ENCODE measurements around the gene STXBP2.

STXBP2 gene

DNA sequence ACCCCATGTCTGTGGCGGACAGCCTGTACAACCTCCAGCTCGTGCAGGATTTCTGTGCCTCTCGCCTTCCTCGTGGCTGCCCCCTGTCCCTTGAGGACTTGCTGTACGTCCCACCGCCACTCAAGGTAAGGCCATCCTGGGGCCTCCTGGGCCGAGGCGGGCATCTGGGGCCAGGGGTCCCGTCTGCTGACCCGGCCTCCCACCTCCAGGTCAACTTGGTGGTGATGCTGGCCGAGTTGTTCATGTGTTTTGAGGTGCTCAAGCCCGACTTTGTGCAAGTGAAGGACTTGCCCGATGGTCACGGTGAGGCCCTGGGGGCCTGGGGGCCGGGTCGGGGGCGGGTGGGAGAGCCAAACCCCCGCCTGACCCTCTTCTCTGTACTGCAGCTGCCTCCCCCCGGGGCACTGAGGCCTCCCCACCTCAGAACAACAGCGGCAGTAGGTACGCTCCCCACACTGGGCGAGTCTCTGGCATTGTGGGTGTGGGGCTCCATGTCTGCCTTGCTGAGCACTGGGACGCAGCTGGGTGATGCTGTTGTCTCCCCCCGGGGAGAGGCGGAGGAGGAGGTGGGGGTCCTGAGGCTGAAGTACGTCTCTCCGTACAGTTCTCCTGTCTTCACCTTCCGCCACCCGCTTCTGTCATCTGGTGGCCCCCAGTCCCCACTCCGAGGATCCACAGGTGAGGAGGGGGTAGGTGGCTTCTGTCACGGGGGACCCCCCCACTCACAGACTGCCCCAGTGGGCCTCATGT, 26.2 kb upstream of the STXBP2 start:
- no peaks in the 10 kb centered on the region for H3F3A ChIP-seq (ENCODE audit: insufficient read depth)
- no peak overlapping the region for H2AFZ ChIP-seq (ENCODE audit: low read depth, low read length, severe bottlenecking)
- H4K20me1 ChIP-seq (ENCODE audit: low read depth, low read length), result no peaks in the 10 kb centered on the region
- TF ChIP-seq, protein P1, sequence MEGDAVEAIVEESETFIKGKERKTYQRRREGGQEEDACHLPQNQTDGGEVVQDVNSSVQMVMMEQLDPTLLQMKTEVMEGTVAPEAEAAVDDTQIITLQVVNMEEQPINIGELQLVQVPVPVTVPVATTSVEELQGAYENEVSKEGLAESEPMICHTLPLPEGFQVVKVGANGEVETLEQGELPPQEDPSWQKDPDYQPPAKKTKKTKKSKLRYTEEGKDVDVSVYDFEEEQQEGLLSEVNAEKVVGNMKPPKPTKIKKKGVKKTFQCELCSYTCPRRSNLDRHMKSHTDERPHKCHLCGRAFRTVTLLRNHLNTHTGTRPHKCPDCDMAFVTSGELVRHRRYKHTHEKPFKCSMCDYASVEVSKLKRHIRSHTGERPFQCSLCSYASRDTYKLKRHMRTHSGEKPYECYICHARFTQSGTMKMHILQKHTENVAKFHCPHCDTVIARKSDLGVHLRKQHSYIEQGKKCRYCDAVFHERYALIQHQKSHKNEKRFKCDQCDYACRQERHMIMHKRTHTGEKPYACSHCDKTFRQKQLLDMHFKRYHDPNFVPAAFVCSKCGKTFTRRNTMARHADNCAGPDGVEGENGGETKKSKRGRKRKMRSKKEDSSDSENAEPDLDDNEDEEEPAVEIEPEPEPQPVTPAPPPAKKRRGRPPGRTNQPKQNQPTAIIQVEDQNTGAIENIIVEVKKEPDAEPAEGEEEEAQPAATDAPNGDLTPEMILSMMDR (IDR thresholded peaks at IDR 0.05; ENCODE audit: insufficient read depth, low read length, poor library complexity, severe bottlenecking), result no peak
- TF ChIP-seq EZH2phosphoT487 (conservative IDR thresholded peaks at IDR 0.05; ENCODE audit: low read length), result no peak
- H3K9me3 ChIP-seq (ENCODE audit: insufficient read depth, low read length), result no peaks in the 10 kb centered on the region
- H3K79me2 ChIP-seq (ENCODE audit: insufficient read depth, low read length), result no peaks in the 10 kb centered on the region
- no peaks in the 10 kb centered on the region for H3K9me2 ChIP-seq (replicated peaks; ENCODE audit: insufficient read depth, low read length)
- no peak overlapping the region for H3K4me2 ChIP-seq (ENCODE audit: low read depth, low read length, poor library complexity, severe bottlenecking)
- H3K27ac ChIP-seq (ENCODE audit: low read depth, low read length), result no peak overlapping the region
- H3K27me3 ChIP-seq (ENCODE audit: low read length), result no peaks in the 10 kb centered on the region
- H3K36me3 ChIP-seq (ENCODE audit: low read length), result no peaks in the 10 kb centered on the region
- no peak overlapping the region for H3K4me3 ChIP-seq (ENCODE audit: insufficient read depth, low read length, poor library complexity, severe bottlenecking)
- no peak overlapping the region for H3K9ac ChIP-seq (ENCODE audit: low read length)

DNA sequence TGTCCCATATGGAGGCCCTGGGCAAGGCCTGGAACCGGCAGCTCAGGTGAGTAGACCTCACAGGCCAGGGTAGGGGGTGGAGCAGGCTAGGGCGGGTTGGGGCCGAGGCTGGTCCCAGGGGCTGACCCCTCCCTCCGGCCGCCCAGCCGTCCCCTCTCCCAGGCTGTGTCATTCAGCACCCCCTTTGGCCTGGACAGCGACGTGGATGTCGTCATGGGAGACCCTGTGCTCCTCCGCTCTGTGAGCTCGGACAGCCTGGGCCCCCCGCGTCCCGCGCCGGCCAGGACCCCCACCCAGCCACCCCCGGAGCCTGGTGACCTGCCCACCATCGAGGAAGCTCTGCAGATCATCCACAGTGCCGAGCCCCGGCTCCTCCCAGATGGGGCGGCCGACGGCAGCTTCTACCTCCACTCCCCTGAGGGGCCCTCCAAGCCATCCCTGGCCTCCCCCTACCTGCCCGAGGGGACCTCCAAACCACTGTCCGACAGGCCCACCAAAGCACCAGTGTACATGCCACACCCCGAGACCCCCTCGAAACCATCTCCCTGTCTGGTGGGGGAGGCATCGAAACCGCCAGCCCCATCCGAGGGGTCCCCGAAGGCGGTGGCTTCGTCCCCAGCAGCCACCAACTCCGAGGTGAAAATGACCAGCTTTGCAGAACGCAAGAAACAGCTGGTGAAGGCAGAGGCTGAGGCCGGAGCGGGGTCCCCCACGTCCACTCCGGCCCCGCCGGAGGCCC, 25.2 kb upstream of the STXBP2 start:
- TF ChIP-seq, protein P1 (IDR thresholded peaks at IDR 0.05; ENCODE audit: insufficient read depth, low read length, poor library complexity, severe bottlenecking), result no peak
- no peak for TF ChIP-seq EZH2phosphoT487 (conservative IDR thresholded peaks at IDR 0.05; ENCODE audit: low read length)
- Histone ChIP-seq H3K4me3 (ENCODE audit: insufficient read depth, low read length, poor library complexity, severe bottlenecking) (no peak overlapping the region), H3K36me3 (ENCODE audit: low read length) (no peaks in the 10 kb centered on the region)

DNA sequence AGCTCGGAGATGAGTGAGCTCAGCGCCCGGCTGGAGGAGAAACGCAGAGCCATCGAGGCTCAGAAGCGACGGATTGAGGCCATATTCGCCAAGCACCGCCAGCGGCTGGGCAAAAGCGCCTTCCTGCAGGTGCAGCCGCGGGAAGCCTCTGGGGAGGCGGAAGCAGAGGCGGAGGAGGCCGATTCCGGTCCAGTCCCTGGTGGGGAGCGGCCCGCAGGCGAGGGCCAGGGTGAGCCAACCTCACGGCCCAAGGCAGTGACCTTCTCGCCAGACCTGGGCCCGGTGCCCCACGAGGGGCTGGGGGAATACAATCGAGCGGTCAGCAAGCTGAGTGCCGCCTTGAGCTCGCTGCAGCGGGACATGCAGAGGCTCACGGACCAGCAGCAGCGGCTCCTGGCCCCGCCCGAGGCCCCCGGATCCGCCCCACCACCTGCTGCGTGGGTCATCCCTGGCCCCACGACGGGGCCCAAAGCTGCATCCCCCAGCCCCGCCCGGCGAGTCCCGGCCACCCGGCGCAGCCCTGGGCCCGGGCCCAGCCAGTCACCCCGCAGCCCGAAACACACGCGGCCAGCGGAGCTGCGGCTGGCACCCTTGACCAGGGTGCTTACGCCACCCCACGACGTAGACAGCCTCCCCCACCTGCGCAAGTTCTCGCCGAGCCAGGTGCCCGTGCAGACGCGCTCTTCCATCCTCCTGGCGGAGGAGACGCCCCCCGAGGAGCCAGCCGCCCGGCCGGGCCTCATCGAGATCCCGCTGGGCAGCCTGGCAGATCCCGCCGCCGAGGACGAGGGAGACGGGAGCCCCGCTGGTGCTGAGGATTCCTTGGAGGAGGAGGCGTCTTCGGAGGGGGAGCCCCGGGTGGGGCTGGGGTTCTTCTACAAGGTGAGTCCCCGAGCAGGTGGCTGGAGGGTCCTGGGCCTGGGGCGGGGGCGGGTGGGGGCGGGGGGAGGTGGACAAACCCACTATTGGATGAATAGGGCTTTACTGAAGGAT, 24.3 kb upstream of the STXBP2 start:
- Histone ChIP-seq H3K36me3 (ENCODE audit: low read length) (no peaks in the 10 kb centered on the region), H3K4me3 (ENCODE audit: insufficient read depth, low read length, poor library complexity, severe bottlenecking) (no peak overlapping the region), H3K9me3 (ENCODE audit: insufficient read depth, low read length) (no peaks in the 10 kb centered on the region), H3K79me2 (ENCODE audit: insufficient read depth, low read length) (no peaks in the 10 kb centered on the region), H2AFZ (ENCODE audit: low read depth, low read length, severe bottlenecking) (no peak overlapping the region), H3K4me2 (ENCODE audit: low read depth, low read length, poor library complexity, severe bottlenecking) (no peak overlapping the region), H4K20me1 (ENCODE audit: low read depth, low read length) (no peaks in the 10 kb centered on the region), H3K27me3 (ENCODE audit: low read length) (no peaks in the 10 kb centered on the region), H3K9me2 (replicated peaks; ENCODE audit: insufficient read depth, low read length) (no peaks in the 10 kb centered on the region), H3K27ac (ENCODE audit: low read depth, low read length) (no peak overlapping the region), H3F3A (ENCODE audit: insufficient read depth) (no peaks in the 10 kb centered on the region), H3K9ac (ENCODE audit: low read length) (no peak overlapping the region)
- TF ChIP-seq, protein P1 (IDR thresholded peaks at IDR 0.05; ENCODE audit: insufficient read depth, low read length, poor library complexity, severe bottlenecking), result no peak
- TF ChIP-seq EZH2phosphoT487 (conservative IDR thresholded peaks at IDR 0.05; ENCODE audit: low read length), result no peak

More for the DNA sequence above, 25.2 kb upstream of the STXBP2 start:
- Histone ChIP-seq H3K9me2 (replicated peaks; ENCODE audit: insufficient read depth, low read length) (no peaks in the 10 kb centered on the region), H3K27me3 (ENCODE audit: low read length) (no peaks in the 10 kb centered on the region), H3K79me2 (ENCODE audit: insufficient read depth, low read length) (no peaks in the 10 kb centered on the region), H3F3A (ENCODE audit: insufficient read depth) (no peaks in the 10 kb centered on the region), H3K9ac (ENCODE audit: low read length) (no peak overlapping the region), H3K9me3 (ENCODE audit: insufficient read depth, low read length) (no peaks in the 10 kb centered on the region), H3K4me2 (ENCODE audit: low read depth, low read length, poor library complexity, severe bottlenecking) (no peak overlapping the region), H4K20me1 (ENCODE audit: low read depth, low read length) (no peaks in the 10 kb centered on the region), H2AFZ (ENCODE audit: low read depth, low read length, severe bottlenecking) (no peak overlapping the region), H3K27ac (ENCODE audit: low read depth, low read length) (no peak overlapping the region)
